ENCODE results near the gene ATP2C1.
"Not testable (repeated sequence)": the region's sequence is repeated elsewhere in the genome, so short reads cannot be mapped to it uniquely, and the experiment has no call there.

ATP2C1 gene

DNA sequence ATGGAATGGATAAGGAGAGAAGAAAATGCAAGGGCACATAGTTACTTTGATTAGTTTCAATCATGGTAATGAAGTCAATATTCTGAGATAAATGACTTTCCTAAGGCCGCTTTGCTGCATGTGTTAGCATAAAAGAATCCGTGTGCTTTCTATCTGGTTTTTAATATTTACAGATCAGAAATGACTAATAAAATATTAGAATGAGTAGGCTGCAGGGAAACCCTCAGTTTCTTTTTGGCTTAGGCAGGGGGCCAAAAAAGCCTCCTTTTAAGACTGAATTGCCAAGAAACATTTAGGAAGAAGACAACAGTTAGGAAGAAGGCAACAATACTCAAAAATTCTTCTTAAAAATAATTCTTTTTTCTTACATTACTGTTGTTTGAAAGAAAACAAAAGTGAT, 144.4 kb downstream of the ATP2C1 start:
- DNase-seq (ENCODE audit: low spot score), result no peak

DNA sequence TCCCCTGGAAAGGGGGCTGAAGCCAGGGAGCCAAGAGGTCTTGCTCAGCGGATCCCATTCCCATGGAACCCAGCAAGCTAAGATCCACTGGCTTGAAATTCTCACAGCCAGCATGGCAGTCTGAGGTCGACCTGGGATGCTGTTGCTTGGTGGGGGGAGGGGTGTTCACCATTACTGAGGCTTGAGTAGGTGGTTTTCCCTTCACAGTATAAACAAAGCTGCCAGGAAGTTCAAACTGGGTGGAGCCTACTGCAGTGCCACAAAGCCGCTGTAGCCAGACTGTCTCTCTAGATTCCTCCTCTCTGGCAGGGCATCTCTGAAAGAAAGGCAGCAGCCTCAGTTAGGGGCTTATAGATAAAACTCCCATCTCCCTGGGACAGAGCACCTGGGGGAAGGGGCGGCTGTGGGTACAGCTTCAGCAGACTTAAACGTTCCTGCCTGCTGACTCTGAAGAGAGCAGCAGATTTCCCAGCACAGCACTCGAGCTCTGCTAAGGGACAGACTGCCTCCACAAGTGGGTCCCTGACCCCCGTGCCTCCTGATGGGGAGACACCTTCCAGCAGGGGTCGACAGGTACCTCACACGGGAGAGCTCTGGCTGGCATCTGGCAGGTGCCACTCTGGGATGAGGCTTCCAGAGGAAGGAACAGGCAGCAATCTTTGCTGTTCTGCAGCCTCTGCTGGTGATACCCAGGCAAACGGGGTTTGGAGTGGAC, 148.5 kb downstream of the ATP2C1 start:
- not testable (repeated sequence) for DNase-seq (ENCODE audit: low spot score)

DNA sequence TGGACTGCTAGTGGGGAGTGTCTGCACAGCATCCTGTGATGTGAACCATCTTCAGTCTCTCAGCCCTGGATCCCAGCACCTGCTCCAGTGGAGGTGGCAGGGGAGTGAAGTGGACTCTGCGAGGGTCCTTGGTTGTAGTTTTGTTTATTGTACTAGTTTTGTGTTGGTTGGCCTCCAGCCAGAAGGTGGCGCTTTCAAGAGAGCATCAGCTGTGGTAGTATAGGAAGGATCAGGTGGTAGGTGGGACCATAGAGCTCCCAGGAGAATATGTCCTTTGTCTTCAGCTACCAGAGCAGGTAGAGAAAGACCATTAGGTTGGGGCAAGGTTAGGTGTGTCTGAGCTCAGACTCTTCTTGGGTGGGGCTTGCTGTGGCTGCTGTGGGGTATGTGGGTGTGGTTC, 153.7 kb downstream of the ATP2C1 start:
- no peak for DNase-seq (ENCODE audit: low spot score)

DNA sequence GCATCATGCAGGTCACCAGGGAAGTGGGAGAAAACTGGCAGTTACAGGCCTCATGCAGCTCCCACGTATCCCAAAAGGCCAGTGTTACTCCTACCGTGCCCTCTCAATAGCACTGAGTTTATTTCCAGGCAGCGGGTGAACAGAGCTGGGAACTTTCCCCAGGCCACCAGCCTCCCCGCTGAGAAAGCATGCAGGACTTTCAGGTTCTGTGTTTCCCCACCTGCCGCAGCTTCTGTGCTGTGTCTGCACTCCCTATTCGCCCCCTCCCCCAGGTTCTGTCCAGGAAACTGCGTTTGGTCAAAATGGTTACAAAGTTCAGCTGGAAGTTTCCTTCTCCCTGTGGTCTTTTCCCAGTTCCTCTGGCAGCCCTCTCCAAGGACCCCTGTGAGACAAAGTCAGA, 154.1 kb downstream of the ATP2C1 start:
- no peak for DNase-seq (ENCODE audit: low spot score)

DNA sequence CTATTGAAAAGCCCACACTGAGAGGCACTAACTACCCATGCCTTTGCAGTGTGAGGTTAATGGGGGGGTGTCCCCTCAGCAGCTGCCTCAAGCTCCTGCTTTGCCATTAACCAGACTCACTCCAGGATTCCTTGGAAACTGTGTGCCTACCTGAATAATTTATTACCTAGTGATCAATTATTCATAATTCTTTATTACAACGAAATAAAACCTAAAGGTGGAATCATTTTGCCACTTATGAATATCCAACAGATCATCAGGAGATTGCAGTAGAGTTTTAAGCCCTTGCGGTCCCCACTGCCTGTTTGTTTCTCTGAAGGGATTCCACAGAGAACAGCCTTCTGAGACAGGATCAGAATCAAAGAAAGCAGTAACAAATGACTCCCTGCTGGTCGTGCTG, 156.1 kb downstream of the ATP2C1 start:
- DNase-seq (ENCODE audit: low spot score), result no peak

DNA sequence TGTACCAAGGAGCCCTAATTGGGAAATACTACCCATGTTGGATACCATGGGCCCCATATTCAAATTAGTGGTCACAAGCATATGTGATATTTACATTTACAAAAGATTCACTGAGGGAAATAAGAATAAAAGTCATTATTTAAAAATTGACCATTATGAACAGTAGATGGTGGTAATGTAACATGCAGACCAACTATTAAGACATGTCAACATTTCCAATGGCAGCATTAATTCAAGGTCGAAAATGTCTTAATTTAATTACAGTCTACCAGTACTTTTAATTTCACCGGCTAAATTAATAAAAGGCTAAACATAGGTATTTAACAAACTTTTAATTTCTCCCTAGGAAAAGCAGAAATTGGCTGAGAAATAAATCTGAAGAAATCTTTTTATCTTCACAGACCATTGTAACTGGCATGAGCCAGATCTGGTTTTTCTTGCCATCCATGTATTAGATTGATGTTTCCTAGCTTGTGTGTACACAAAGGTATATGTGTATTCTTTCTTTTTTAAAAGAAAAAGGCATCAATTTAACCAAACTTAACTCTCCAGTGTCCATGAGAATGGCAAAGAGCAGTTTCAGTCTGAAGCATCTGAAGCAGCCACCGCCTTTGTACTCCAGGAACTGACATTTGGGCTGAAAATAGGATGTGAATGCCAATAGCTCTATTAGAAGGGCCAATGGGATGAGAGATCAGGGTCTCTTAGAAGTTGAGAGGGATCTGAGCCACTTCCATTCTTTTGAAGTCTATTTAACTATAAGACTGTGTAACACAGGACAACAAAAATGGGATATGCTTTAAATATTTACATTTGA, 159.4 kb downstream of the ATP2C1 start:
- peak; percentile 21 for DNase-seq (ENCODE audit: low spot score)

Measured in Ammon's horn (tissue), 1 donor.